DMS79 treated with DMSO at 0.1 percent for 48 hours (cell line): ENCODE results near the gene NPAS3.

ENCODE experiments used
- DNase-seq: peaks from one replicate; lab custom pipeline; 2025; lab: John Stamatoyannopoulos, UW

The NPAS3 gene

DNA sequence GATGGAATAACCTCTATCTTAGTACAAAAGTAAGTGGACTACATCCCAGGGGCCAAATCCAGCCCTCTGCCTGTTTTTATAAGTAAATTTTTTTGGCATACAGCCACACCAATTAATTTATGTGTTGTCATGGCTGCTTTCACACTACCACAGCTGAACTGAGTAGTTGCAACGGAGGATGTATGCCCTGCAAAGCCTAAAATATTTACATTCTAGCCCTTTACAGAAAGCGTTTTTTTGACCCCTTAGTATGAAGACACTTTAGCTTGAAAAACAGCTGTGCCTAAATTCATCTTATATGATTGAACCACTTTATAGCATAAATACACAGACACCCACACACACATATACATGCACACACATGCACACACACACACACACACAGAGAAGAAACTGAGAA is 510.6 kb downstream of the NPAS3 start:
- no peak for DNase-seq

DNA sequence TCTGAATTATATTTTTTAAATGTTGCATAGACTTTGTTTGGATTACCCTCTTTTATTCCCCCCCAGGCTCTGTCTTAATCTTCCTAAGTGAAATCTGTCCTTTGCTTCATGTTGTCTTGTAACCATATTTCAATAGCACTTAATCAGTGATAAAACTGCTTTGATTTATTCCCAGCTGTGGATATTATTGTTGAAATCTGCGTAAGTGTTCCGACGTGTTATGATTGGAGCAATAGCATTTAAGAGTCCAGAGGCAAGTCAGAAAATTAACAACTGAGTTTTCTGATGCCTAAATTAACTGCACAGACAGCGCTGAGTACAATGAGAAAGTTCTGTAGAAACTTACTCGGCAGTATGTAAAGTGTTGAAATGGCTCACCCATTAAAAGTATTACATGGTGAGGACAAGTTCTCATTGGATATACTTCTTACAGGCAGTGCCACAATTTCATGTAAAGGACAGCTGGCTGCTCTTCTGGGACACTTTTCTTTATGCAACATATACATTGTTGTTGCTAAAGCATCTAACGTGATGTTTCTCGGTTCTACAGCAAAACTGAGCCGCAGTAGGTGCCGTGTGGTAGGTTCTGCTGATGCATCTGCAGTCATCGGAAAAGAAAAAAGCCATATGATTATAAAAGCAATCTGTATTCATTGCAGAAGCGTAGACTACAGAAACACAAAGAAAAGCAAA is 511.2 kb downstream of the NPAS3 start:
- no peak for DNase-seq

DNA sequence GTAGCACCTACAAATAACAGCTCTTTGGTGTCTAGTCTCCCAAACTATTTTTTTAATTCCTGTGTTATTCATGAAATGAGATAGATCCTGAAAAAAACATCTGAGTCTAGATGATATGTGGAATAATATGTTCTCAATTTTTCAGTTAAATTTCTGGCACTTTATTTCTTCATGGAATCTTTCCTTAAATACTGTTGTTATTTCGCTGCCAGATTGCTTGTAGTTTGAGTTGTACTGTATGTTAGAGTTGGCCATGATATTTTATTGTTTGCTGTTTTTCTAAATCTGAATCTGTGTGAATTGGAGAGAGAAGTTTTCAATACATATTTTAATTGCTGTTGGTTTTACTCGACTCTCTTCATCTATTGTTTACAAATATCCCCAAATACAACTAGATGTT is 511.7 kb downstream of the NPAS3 start:
- DNase-seq, result no peak

GRCh38 chr14:33451211-33451610 is 512.5 kb downstream of the NPAS3 start:
- no peak for DNase-seq

DNA sequence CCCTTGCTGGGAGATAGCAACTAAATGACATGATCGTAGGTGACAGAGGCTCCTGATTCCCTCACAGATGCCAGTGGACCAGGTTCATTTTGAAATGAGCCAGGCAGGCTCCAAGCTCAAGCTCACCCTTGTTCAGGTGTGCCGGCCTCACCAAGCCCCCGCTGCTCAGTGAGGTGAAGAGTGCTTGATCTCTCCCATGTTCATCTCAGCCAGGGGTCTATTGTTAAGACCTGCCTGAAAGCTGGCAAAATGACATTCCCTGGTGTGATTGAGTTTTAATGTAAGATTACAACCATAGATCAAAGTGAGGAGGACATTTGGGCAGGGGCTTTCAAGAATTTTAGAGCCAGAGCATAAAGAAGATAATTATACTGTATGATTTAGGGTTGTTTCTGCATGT is 514.3 kb downstream of the NPAS3 start:
- no peak for DNase-seq

DNA sequence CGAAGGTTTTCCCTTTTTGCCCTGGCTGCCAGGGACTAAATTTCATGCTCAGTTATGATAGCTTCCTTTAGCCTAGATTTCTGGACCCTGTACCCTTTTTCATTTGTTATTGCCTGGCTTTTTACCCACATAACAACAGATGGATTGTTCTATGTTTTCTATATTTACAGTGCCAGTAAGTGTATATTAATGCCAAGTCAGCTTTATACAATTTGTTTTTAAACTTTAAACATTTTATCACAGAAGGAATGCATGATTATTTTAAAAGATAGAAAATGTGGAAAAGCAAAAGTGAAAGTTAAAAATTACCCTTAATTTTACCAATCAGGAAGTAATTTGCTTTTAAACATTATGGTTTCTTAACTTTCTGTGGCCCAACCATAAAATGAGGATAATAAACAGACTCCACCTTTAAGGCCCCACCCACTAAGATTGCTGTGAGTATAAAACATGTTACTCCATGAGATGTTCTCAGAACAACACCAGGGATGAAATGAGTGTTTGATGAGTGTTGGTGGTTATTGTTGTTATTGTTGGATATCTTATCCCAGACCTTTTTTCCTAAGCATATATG is 515.4 kb downstream of the NPAS3 start:
- DNase-seq, result no peak

DNA sequence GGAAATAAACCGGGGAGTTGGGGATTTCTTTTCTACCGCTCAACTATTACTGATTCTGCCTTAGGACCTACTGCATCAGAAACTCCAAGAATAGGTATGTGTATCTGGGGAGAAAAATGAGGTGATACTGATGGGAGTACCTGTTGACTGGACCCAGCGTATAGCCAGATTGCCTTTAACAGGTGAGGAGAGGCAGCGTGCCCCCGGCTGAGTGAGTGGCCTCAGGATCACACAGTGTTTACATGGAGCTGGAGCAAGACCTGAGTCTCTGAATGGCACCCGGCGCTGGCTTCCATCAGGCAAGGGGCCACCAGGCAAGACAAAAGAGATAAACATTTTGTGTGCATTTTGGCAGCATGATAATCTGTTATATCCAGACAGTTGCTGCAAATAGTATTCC is 516.0 kb downstream of the NPAS3 start:
- DNase-seq, result no peak

DNA sequence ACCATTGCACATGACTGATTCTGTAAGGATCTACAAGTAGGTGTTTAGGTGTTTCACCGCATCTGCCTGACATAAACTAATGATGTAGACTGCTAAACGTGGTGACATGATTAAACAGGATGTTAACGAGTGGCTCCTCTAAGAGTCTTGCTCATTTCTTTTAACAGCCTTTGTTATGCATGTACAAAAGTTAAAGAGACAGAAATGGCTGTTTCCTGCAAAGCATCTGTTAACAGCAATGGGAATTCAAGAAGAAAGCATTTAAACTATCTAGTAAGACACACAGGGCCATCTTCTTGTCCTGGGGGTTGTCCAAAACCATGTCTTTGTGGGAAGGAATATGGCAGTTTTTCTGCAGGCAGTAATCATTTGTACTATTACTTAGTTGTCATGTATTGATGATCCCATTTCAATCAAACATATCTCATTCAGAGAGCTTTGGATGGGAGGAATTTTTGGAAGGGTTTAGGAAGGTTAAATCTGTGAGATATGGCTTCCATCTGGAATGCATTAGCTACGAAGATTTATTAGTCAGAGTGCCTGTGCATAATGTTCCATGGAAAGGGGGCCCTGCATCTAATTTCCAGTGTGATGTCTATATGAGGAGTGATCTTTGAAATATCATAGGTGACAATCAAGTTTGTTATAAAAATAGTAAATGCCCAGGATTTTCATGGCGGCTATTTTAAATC is 517.1 kb downstream of the NPAS3 start:
- DNase-seq, result no peak

DNA sequence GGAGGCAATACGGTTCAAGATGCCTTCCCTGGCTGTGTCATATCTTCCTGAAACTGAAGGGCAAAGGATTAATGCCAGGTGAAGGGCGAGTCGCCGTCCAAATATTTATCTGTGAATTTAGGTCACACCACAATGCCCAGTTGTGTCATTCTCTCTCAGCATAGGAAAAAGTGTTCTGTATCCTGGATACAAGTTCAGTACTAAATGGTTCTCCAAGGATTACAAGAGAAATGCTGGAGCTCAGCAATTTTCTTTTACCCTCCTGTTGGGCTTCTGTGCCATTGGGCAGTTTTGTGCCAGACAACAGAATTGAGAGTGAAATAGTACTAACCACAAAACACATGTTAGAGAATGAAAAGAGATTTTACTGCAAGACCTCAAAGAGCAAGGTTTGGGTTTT is 518.3 kb downstream of the NPAS3 start:
- DNase-seq, result no peak

DNA sequence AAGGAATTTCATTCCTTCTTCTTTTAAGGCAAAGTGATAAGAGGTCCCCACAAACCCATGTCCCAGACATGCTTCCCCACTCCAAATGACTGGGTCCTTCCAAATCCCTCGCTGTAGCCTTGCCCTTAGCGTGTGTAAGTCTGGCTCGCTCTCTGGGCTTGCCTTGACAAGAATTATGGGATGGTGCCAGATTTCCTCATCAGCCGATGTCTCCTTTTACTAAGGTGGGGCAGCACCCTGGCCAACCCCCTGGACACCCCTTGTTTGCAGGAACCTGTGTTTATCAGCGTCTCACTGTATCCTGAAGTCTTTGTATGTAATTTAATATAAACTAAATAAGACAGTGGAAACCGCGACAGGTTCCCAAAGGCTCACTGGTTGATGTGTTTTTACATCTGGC is 518.9 kb downstream of the NPAS3 start:
- DNase-seq, result no peak

DNA sequence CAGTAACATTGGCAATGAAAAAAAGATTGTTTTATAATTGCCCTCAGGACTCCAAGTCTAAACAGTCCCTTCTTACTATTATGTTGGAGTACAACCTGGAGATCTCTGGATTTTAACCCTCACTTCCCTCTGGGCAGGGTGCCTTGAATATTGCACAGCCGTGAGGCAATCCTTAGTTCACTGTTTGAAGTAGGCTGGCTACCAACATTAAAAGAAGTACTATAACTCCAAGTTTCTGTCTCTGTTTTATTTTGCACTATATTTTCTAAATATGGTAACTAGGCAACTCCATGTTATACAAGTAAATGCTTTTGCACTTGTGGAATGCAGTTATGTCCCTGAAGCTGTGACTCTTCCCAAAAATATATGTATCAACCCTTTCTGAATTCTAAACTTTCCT is 521.5 kb downstream of the NPAS3 start:
- DNase-seq, result no peak

GRCh38 chr14:33461036-33461435 is 522.4 kb downstream of the NPAS3 start:
- no peak for DNase-seq

DNA sequence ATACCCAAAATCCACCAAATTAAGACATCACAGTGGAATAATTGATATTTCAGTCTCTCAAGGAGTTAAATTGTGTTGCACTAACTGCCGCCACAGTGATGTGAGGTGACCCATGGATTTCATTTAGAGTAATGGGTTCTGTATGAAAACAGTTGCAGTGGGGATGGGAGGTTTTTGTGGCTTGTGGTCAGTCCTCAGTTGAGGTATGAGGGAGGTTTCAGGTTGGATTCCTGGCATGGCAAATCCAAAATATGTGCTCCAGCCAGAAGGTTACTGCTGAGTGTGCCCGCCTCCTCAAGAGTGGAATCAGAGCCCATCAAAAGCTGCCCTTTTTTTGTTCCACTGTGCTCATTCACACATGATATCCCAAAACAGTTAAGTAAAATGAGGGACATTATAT is 525.1 kb downstream of the NPAS3 start:
- no peak for DNase-seq

DNA sequence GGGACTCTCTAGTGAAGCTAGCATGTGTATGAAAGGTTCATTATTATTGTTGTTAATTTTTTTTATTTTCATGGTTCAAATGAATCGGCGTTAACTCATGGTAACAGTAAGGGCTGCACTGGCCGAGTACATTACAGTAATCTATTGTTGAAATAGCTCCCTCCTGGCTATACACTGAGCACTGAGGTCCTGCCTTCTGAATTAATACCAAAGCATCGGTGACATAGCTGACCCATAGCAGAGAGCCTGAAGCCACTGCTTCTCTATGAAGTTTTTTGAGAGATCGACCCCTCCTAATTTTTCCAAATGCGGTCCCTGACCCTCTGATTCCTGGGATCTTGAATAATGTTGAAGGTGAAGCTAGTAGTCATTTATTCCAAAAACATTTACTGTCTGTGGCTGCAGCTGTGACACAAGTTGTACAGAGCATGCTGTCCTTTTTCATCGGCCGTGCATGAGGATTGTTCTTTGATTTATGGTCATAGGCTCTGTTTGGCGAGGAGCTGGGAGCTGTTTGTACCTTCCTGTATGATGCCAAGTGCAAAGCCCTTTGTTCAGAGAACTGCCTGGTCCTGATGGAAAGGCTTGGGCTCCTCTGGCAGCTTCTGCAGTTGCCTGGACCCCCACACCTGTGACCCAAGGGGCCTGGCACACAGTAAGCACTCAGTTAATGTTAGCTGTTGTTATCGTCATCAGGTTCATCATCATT is 525.7 kb downstream of the NPAS3 start:
- DNase-seq, result no peak

DNA sequence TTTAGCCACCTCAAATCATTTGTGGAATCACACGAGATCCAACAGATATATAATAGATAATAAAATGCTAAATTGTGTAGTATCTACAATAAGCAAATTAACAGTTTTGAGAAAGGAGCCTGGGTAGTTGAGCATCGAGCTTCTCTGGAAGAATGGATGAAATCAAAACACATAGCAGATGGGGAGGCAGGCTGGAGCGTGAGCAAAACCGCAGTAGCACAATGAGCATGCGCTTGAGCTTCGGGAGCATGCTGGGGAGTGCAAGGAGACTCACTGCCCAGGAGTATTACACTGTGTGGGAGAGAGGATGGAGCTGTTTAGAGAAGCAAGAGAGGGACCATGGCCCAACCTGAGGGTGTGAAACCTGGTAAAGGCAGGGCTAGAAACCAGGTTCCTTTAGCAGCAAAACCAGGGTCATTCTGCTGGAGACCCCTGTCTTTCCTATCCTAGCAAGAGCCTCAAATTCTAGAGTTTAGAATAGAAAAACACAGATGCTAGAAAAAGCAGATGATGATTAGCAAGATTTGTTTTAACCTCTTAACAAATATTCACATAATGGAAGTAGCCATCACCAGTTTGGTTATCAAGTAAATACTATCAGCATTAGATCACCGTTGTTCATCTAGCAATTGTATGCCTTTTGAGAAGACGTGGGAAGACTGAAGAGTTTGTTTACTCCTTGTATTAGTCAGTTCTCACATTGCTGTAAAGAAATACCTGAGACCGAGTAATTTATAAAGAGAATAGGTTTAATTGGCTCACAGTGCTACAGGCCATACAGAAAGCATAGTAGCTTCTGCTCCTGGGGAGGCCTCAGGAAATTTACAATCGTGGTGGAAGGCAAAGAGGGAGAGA is 527.4 kb downstream of the NPAS3 start:
- DNase-seq, result no peak

GRCh38 chr14:33467971-33468370 is 529.3 kb downstream of the NPAS3 start:
- DNase-seq, result no peak

DNA sequence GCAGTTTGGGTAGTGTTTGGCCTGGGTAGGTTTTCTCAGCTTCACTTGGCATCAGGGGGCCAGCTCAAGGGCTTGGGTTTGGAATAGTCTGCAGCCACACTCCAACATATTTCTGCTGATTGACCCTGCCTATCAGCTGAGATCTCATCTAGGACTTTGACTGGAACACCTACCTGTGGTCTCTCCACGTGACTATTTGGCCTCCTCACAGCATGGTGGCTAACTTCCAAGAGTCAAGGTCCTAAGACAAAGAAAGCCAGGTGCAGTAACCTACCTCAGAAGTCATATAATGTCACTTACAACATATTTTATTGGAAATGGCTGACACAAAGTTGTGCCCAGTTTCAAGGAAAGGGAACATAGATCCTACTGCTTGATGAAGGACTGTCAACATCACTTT is 531.2 kb downstream of the NPAS3 start:
- DNase-seq, result no peak

DNA sequence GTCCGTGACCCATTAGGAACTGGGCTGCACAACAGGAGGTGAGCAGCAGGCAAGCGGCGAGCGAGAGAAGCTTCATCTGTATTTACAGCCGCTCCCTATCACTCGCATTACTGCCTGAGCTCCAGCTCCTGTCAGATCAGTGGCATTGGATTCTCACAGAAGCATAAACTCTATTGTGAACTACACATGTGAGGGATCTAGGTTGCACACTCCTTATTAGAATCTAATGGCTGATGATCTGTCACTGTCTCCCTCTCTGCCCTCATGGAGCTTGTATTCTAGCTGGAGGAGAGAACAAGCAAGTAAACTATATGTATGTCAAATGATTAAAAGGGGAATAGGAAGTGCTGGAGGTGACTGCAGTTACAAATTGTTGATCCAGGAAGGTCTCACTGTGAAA is 533.1 kb downstream of the NPAS3 start:
- DNase-seq, result no peak

- no peak for DNase-seq
Measured at GRCh38 chr14:33475623-33476022, 536.9 kb downstream of the NPAS3 start.

DNA sequence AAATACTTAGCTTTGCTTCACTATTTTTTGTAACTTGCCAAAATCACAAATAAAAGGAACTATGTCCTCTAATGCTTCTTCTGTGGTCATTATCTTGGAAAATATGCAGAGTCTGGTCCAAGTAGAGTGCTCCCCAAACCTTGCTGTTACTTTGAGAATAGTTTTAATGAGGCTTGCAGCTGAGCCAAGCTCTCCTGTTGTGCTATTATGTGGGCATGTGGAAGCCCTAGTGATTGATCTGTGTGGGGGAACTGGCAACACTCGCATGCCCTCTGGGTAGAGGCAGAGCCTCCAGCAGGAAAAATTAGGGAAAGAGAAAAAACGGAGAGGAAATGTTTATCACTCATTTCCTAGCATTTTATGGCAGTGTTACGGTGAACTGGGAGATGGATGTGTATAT is 539.1 kb downstream of the NPAS3 start:
- no peak for DNase-seq

- no peak for DNase-seq
Measured at GRCh38 chr14:33480071-33480886, 541.6 kb downstream of the NPAS3 start.
